IMR-90 (cell line): ENCODE results near the gene ZNF513. TPM values are rescaled to one million over a fixed set of nuclear protein-coding genes. Genes with fewer than 3 reads are reported as not detected.

Source experiments
- BHLHE40 ChIP-seq: fragments of 150-350 bp; IDR thresholded peaks from 2 replicates; pipeline ENCODE4 v1.6.1; 2016; ENCODE audit warnings: mild to moderate bottlenecking, low read depth, low read length
- FOS ChIP-seq: fragments of 150-350 bp; IDR thresholded peaks from 2 replicates; pipeline ENCODE4 v1.6.1; 2016; ENCODE audit warnings: low read depth, low read length
- polyA plus RNA-seq, 3 experiments: library from polyadenylated mRNA; depleted of rRNA; stranded (reverse); fragments of >200 nt; gene quantifications; 2 replicates each; pipeline ENCODE4 v1.2.3, GENCODE V29; 2012; ENCODE audit warnings: low replicate concordance in 1 of 3
- total RNA-seq: library from RNA; depleted of rRNA; stranded (reverse); fragments of >200 nt; gene quantifications from 2 replicates; pipeline ENCODE4 v1.2.3, GENCODE V29; 2012
- TF ChIP-seq, protein P1 (sequence below): conservative IDR thresholded peaks from 2 replicates; pipeline ENCODE4 v1.5.1; 2012; ENCODE audit warnings: mild to moderate bottlenecking, low read depth, low read length, improper control_type of control experiment

ZNF513 gene
- total and polyA plus RNA-seq, 2 of the 4 experiments (the other 2 are of a cell fraction): 3.4 to 23.7 TPM

DNA sequence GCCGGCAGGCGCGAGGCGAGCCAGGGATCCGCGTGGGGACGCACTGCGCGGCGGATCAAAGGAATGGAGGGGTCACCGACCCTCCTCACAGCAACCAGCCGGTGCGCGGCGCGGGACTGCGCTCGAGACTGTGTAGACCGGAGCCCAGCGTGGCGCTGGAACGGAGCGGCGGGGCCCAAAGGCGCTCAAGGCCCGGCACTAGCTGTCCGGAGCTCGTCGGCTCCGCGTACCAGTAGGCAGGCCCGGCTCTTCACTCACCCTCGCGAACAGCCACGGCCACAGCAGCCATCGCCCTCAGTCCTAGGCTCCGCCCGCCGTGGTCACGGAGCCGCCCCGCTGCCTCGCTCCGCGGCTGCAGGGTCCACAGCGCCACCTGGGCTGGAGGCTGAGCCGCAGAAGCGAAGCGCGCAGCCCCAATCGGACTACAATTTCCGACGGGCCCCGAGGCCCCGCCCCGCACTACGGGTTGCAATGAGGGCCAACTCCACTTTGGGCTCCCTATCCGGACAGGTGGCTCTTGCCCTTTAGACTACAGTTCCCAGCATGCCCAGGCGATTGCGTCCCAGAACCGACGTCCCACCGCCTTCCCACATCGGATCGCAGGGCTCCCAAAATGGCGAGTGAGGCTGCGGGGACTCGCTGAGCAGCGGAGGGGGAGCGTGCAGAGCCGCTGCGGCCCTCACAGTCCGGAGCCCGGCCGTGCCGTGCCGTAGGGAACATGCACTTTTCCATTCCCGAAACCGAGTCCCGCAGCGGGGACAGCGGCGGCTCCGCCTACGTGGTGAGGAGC lies 10.3 kb downstream of the ZNF513 start, which contains the start of the genes EIF2B4 and SNX17 (continued):
- TF ChIP-seq, protein P1, sequence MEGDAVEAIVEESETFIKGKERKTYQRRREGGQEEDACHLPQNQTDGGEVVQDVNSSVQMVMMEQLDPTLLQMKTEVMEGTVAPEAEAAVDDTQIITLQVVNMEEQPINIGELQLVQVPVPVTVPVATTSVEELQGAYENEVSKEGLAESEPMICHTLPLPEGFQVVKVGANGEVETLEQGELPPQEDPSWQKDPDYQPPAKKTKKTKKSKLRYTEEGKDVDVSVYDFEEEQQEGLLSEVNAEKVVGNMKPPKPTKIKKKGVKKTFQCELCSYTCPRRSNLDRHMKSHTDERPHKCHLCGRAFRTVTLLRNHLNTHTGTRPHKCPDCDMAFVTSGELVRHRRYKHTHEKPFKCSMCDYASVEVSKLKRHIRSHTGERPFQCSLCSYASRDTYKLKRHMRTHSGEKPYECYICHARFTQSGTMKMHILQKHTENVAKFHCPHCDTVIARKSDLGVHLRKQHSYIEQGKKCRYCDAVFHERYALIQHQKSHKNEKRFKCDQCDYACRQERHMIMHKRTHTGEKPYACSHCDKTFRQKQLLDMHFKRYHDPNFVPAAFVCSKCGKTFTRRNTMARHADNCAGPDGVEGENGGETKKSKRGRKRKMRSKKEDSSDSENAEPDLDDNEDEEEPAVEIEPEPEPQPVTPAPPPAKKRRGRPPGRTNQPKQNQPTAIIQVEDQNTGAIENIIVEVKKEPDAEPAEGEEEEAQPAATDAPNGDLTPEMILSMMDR: peak; percentile 96
- TF ChIP-seq BHLHE40: no peak
- no peak for TF ChIP-seq FOS
